Endothelial cell (in vitro differentiated cells): ENCODE measurements around the gene EEF1AKMT3. TPM values are rescaled to one million over a fixed set of nuclear protein-coding genes. Genes with fewer than 3 reads are reported as not detected.

ENCODE experiments used
- DNase-seq: peaks from one replicate; pipeline ENCODE4 v3.0.0; 2021; ENCODE audit warnings: low spot score
- H3K27ac Mint-ChIP-seq: one replicate; pipeline ENCODE4 v1.8.0; 2021; ENCODE audit warnings: mixed read lengths, inconsistent platforms; ENCODE audit not compliant: unreplicated experiment
- H3K27me3 Mint-ChIP-seq: one replicate; pipeline ENCODE4 v1.8.0; 2021; ENCODE audit warnings: mild to moderate bottlenecking, moderate library complexity, mixed read lengths, inconsistent platforms; ENCODE audit not compliant: unreplicated experiment
- H3K36me3 Mint-ChIP-seq: one replicate; pipeline ENCODE4 v1.8.0; 2021; ENCODE audit warnings: mild to moderate bottlenecking, low read depth, mixed read lengths, inconsistent platforms; ENCODE audit not compliant: unreplicated experiment
- H3K4me1 Mint-ChIP-seq: one replicate; pipeline ENCODE4 v1.8.0; 2021; ENCODE audit warnings: mild to moderate bottlenecking, mixed read lengths, inconsistent platforms; ENCODE audit not compliant: unreplicated experiment
- H3K4me3 Mint-ChIP-seq: one replicate; pipeline ENCODE4 v1.8.0; 2021; ENCODE audit warnings: mild to moderate bottlenecking, mixed read lengths, inconsistent platforms; ENCODE audit not compliant: unreplicated experiment
- H3K9me3 Mint-ChIP-seq: one replicate; pipeline ENCODE4 v1.8.0; 2021; ENCODE audit warnings: mixed read lengths, inconsistent platforms; ENCODE audit not compliant: unreplicated experiment
- total RNA-seq: library from RNA; stranded (reverse); fragmentation: NEBNext Ultra II Directional; extraction: Animal tissue kit (Norgen Biotek cat#: 25700); gene quantifications from one replicate; pipeline ENCODE4 v1.2.1, GENCODE V29; 2021; ENCODE audit not compliant: unreplicated experiment
- TF ChIP-seq, protein P1 (sequence below): fragments of 200-600 bp; sonication (generic); IDR thresholded peaks from one replicate; pipeline ENCODE4 v1.5.0; 2021; ENCODE audit warnings: antibody characterized with exemption; ENCODE audit not compliant: unreplicated experiment

EEF1AKMT3 gene
- total RNA-seq, 1 donor from 2014 or later = 8.6 TPM

DNA sequence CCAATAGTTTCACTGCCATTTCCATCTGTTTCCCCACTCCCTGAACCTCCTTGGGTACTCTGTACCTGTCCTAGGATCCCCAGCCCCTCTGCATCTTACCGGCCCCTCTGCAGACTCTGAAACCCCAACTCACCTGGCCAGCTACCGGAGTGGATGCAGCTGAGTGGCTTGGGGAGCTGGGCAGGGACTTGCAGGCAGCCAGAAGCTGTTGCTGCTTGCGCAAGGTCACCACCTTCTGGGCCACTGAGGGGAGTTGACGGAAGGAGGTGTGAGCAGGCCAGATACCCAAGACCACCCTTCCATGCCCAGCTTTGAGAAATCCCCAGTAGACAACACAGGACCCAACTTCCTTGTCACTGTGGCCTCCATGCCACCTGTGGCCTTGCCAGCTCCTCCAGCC lies 40.1 kb upstream of the EEF1AKMT3 start:
- DNase-seq = no peak
- H3K27me3 Mint-ChIP-seq = peaks cover 46% of the 10 kb centered on the region
- no peak overlapping the region for H3K4me3 Mint-ChIP-seq
- TF ChIP-seq, protein P1, sequence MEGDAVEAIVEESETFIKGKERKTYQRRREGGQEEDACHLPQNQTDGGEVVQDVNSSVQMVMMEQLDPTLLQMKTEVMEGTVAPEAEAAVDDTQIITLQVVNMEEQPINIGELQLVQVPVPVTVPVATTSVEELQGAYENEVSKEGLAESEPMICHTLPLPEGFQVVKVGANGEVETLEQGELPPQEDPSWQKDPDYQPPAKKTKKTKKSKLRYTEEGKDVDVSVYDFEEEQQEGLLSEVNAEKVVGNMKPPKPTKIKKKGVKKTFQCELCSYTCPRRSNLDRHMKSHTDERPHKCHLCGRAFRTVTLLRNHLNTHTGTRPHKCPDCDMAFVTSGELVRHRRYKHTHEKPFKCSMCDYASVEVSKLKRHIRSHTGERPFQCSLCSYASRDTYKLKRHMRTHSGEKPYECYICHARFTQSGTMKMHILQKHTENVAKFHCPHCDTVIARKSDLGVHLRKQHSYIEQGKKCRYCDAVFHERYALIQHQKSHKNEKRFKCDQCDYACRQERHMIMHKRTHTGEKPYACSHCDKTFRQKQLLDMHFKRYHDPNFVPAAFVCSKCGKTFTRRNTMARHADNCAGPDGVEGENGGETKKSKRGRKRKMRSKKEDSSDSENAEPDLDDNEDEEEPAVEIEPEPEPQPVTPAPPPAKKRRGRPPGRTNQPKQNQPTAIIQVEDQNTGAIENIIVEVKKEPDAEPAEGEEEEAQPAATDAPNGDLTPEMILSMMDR = no peak
- peaks cover 5% of the 10 kb centered on the region for H3K9me3 Mint-ChIP-seq
- peaks cover 24% of the 10 kb centered on the region for H3K4me1 Mint-ChIP-seq
- H3K27ac Mint-ChIP-seq = no peak overlapping the region
- H3K36me3 Mint-ChIP-seq = peaks cover 35% of the 10 kb centered on the region

DNA sequence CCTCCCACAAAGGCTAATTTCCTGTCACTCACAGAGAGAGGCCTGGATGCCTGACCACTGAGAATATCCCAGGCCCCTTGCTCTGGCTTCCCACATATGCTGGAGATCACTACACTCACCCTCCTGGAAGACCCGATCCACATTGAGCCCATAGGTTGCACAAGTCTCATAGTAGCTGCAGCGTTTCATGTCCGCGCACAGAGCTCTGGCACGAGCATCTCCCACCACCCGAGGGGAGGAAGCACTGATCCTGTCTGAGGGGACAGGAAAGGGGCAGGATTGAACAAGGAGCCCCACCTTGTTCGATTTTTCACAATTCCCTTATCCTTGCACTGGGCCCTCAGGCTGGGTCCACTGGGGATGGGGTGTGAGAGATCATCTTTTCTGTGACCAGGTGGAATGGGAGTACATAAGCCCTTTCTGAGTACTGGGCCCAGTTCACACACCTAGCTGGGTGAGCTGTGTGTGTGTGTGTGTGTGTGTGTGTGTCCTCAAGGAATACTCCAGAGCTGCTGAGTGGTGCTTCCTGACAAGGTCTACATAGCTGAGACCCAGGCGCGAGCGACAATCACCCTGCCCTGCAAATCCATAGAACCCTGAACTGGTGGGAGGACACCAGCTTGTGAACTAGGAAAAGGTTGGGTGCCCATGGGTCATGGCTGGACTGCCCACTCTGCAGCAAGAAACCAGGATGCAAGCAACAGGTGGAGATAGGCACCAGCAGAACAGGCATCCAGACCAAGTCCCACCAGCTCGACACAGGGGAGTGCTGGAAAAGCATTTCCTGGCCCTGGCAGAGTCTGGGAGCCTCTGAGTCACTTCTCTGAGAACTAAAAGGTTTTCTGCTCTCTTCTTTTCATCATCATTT lies 39.5 kb upstream of the EEF1AKMT3 start:
- DNase-seq = no peak
- Mint-ChIP-seq H3K4me1 (peaks cover 21% of the 10 kb centered on the region), H3K9me3 (peaks cover 5% of the 10 kb centered on the region), H3K27ac (no peak overlapping the region), H3K36me3 (peaks cover 31% of the 10 kb centered on the region), H3K27me3 (peaks cover 43% of the 10 kb centered on the region), H3K4me3 (no peak overlapping the region)
- TF ChIP-seq, protein P1 = no peak

DNA sequence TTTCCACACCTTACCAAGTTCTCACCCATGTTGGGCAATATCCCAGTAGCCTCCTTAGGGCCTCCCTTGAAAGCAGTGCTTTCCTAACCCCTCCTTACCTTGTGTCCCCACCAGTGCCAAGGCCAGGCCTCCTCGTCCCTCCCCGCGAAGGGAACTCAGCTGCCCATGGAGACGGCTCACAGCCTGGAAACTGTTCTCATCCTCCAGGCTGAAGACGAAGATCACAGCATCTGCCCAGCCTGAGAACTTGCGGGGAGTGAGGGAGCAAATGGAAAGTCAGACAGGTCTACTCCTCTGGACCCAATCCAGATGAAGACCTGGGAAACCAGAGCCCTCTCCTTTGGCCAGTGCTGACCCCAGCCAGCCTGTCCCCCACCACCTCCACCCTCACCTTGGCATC lies 38.5 kb upstream of the EEF1AKMT3 start:
- H3K4me1 Mint-ChIP-seq = peaks cover 22% of the 10 kb centered on the region

DNA sequence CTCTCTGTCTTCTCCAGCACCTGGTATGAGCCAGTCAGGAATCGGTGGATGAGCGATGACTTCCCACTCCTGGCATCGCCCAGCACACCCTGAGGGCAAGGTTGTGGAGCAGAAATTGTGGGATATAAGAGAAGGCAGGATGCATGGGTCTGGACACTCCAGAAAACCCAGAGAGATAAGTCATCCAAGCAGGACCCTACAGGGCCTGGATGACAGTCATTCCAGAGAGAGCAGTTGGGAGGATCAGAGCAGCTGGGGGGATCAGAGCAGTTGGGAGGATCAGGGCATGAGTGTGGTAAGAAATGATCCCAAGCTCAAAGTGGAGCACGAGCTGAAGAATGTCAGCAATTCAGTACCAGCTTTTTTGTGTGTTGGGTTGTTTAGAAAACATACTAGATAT lies 37.8 kb upstream of the EEF1AKMT3 start:
- Mint-ChIP-seq H3K4me3 (peak overlapping the region; percentile 82), H3K27ac (peak overlapping the region; percentile 58)

More for the DNA sequence above, 38.5 kb upstream of the EEF1AKMT3 start:
- H3K9me3 Mint-ChIP-seq = no peaks in the 10 kb centered on the region
- H3K27ac Mint-ChIP-seq = no peak overlapping the region
- H3K36me3 Mint-ChIP-seq = peaks cover 26% of the 10 kb centered on the region
- H3K27me3 Mint-ChIP-seq = peaks cover 36% of the 10 kb centered on the region
- TF ChIP-seq, protein P1 = no peak
- DNase-seq = no peak
- H3K4me3 Mint-ChIP-seq = no peak overlapping the region

More for the DNA sequence above, 37.8 kb upstream of the EEF1AKMT3 start:
- TF ChIP-seq, protein P1 = no peak
- peaks cover 32% of the 10 kb centered on the region for H3K36me3 Mint-ChIP-seq
- H3K9me3 Mint-ChIP-seq = no peaks in the 10 kb centered on the region
- no peak for DNase-seq
- peaks cover 27% of the 10 kb centered on the region for H3K4me1 Mint-ChIP-seq
- H3K27me3 Mint-ChIP-seq = peaks cover 37% of the 10 kb centered on the region
